ENCODE measurements around the gene MAN2A2.

The MAN2A2 gene

DNA sequence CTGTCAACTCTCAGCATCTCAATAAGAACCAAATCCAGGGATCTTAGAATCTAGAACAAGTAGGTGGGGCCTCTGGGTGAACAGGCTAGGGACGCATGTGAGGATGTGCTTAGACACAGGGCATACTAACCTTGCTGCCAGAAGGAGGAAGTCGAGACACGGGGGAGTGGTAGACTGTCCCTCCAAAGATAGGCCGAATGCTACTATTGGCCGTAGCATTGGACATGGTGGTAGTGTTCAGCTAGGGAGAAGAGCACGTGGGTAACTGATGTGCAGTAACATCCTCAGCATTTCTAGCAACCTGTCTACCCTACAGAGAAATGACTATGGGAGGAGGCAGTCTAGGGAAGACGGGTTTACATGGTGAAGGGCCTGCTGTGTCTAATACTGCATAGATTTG lies 67.2 kb downstream of the MAN2A2 start:
- no peak for DNase-seq

- no peak for DNase-seq
Measured at GRCh38 chr15:90972133-90972532, 69.0 kb downstream of the MAN2A2 start.
